Lung (tissue), 12 donors: ENCODE results near the gene TPR. TPM values are rescaled to one million over a fixed set of nuclear protein-coding genes. Genes with fewer than 3 reads are reported as not detected.

Experiments used
- ATAC-seq: fragments of 200-7000 bp; cut with Tn5 transposase; one replicate; pipeline ENCODE4 v1.9.1; 2020; ENCODE audit warnings: moderate number of reproducible peaks; ENCODE audit not compliant: insufficient read depth, low FRiP score
- DNase-seq, 3 donors: peaks; one replicate each; pipeline ENCODE4 v3.0.0-alpha.2; 2013 to 2017
- H3K27ac ChIP-seq, 2 donors: one replicate each; pipeline ENCODE4 v1.5.1; 2013; ENCODE audit warnings: mild to moderate bottlenecking in 2 of 2, moderate library complexity in 2 of 2, control low read depth in 1 of 2, inconsistent platforms in 1 of 2, low read depth in 1 of 2, low read length in 1 of 2
- H3K27me3 ChIP-seq, 3 donors: one replicate each; pipeline ENCODE4 v1.5.1; 2013; ENCODE audit warnings: low read length in 2 of 3; ENCODE audit not compliant: control insufficient read depth in 3 of 3, insufficient read depth in 3 of 3
- H3K36me3 ChIP-seq, 4 donors: one replicate each; pipeline ENCODE4 v1.5.1; 2013; ENCODE audit warnings: low read length in 4 of 4, mild to moderate bottlenecking in 1 of 4, moderate library complexity in 1 of 4; ENCODE audit not compliant: control insufficient read depth in 4 of 4, insufficient read depth in 4 of 4
- H3K4me1 ChIP-seq, 5 donors: one replicate each; pipeline ENCODE4 v1.5.1; 2013; ENCODE audit warnings: low read length in 5 of 5, mild to moderate bottlenecking in 2 of 5, moderate library complexity in 1 of 5; ENCODE audit not compliant: control insufficient read depth in 5 of 5, insufficient read depth in 5 of 5
- H3K4me3 ChIP-seq: one replicate; pipeline ENCODE4 v1.5.1; 2013; ENCODE audit warnings: mild to moderate bottlenecking, control low read depth, moderate library complexity
- H3K9ac ChIP-seq, 2 donors: one replicate each; pipeline ENCODE4 v1.5.1; 2013; ENCODE audit warnings: low read length in 2 of 2, control low read depth in 1 of 2; ENCODE audit not compliant: insufficient read depth in 1 of 2
- H3K9me3 ChIP-seq, 4 donors: one replicate each; pipeline ENCODE4 v1.5.1; 2013; ENCODE audit warnings: low read length in 3 of 4, mild to moderate bottlenecking in 1 of 4, moderate library complexity in 1 of 4; ENCODE audit not compliant: control insufficient read depth in 4 of 4, insufficient read depth in 3 of 4
- WGBS, 2 donors: extraction: QIAGEN DNeasy Blood & Tissue Kit; methylation state at CpG; one replicate each; pipeline ENCODE4 v1.1.7; 2013; 5-methylcytosine and 5-hydroxymethylcytosine counted together
- polyA plus RNA-seq, 2 donors: library from polyadenylated mRNA; stranded (reverse); fragments of 200-250 nt; gene quantifications; one replicate each; pipeline ENCODE4 v1.2.1, GENCODE V29; 2013
- total RNA-seq, 2 donors: library from RNA; depleted of rRNA in 1 of 2; stranded (reverse); fragments of >200 nt in 1 of 2; gene quantifications; one replicate each; pipeline ENCODE4 v1.2.1, GENCODE V29; 2014 to 2021
- TF ChIP-seq, protein P1 (sequence below): IDR thresholded peaks from 2 replicates; pipeline ENCODE4 v1.5.1; 2012; ENCODE audit warnings: mild to moderate bottlenecking; ENCODE audit errors: control extremely low read depth, extremely low read depth
- donor health status: control.
- donor health status: control.
- donor health status: Bipolar disorder and iron deficiency.
- donor health status: healthy.
- donor health status: DM: yes; HTN: yes; CAD: no.

TPR gene
- total and polyA plus RNA-seq, 4 donors = 19.3 to 128 (median 58.7) TPM

DNA sequence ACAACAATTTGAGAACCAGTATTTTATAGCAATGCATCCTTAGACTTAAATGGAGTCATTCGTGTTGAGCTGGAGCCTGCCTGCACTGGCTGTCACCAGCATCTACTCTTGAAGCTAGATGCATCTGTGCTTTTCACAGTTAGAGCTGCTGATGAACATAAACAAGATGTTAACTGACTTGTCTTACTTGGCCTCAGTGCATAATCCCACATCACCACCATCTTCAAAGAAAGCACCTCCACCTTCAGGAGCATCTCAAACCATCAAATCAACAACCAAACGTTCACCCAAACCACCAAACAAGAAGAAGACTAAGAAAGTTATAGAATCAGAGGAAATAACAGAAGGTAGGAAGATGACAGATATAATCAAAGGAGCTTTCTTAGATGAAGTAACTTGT lies 71.1 kb downstream of the TPR start:
- TF ChIP-seq, protein P1, sequence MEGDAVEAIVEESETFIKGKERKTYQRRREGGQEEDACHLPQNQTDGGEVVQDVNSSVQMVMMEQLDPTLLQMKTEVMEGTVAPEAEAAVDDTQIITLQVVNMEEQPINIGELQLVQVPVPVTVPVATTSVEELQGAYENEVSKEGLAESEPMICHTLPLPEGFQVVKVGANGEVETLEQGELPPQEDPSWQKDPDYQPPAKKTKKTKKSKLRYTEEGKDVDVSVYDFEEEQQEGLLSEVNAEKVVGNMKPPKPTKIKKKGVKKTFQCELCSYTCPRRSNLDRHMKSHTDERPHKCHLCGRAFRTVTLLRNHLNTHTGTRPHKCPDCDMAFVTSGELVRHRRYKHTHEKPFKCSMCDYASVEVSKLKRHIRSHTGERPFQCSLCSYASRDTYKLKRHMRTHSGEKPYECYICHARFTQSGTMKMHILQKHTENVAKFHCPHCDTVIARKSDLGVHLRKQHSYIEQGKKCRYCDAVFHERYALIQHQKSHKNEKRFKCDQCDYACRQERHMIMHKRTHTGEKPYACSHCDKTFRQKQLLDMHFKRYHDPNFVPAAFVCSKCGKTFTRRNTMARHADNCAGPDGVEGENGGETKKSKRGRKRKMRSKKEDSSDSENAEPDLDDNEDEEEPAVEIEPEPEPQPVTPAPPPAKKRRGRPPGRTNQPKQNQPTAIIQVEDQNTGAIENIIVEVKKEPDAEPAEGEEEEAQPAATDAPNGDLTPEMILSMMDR = no peak
- Histone ChIP-seq H3K27me3 (no peaks in the 10 kb centered on the region), H3K9me3 (no peaks in the 10 kb centered on the region)

DNA sequence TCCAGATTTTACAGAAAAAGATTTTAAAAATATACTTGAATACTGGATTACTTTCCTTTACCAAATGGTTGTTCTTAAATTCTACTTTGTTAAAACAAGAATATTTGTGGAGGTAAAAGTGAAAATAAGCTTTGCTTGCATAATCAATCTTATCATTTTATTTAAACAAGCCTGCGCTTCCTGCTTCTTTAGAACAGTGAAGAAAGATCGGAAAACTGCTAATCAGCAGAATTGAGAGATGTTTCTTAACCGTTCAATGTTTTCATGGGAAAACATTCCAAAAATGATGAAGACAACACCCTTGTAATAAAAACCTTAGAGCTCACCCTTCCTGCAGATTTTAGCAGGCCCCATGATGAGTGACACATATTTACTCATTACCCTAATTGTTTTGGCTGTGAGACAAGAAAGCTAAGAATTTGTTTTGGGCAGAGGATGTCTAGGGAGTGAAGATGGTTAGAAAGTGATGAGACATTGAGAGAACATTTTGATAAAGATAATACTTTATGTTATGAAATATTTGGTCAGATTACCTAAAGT lies 72.6 kb downstream of the TPR start:
- WGBS, 2 donors = 57 to 71% methylated on average over 3 of the region's 3 CpGs

More for the DNA sequence above, 71.1 kb downstream of the TPR start:
- H3K4me3 ChIP-seq = no peak overlapping the region
- WGBS, 2 donors = 78 to 81% methylated on average over 2 of the region's 2 CpGs
- DNase-seq = no peak
- no peak for ATAC-seq
- no peak overlapping the region for H3K27ac ChIP-seq
- peaks cover 0 to 4% (median 0%) of the 10 kb centered on the region in 5 donors for H3K4me1 ChIP-seq
- no peaks in the 10 kb centered on the region for H3K36me3 ChIP-seq
- H3K9ac ChIP-seq = no peak overlapping the region

DNA sequence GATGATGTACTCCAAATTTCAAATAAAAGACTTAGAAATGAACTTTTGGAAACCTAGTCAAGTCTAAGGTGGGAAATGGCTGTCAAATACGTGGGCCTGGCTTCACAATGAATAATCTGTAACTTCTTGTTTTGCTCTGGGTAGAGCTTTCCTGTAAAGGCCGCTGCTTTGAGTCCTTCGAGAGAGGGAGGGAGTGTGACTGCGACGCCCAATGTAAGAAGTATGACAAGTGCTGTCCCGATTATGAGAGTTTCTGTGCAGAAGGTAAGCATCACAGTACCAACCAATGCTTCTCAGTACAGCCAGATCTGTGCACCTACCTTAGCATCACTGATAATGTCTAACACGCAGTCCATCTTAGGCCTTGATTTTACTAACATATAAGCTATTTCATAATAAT lies 73.6 kb downstream of the TPR start:
- WGBS, 2 donors = 81 to 83% methylated on average over 7 of the region's 7 CpGs
- ATAC-seq = no peak
- no peaks in the 10 kb centered on the region for H3K27me3 ChIP-seq
- H3K4me1 ChIP-seq = peaks cover 0 to 2% (median 0%) of the 10 kb centered on the region in 5 donors
- no peak overlapping the region for H3K27ac ChIP-seq
- no peaks in the 10 kb centered on the region for H3K36me3 ChIP-seq
- no peak overlapping the region for H3K9ac ChIP-seq
- TF ChIP-seq, protein P1 = no peak
- no peak overlapping the region for H3K4me3 ChIP-seq
- DNase-seq = no peak
- H3K9me3 ChIP-seq = no peaks in the 10 kb centered on the region

More for the DNA sequence above, 72.6 kb downstream of the TPR start:
- Histone ChIP-seq H3K27me3 (no peaks in the 10 kb centered on the region), H3K36me3 (no peaks in the 10 kb centered on the region), H3K4me1 (peaks cover 0 to 4% (median 0%) of the 10 kb centered on the region in 5 donors), H3K9me3 (no peaks in the 10 kb centered on the region), H3K9ac (no peak overlapping the region), H3K27ac (no peak overlapping the region), H3K4me3 (no peak overlapping the region)
- TF ChIP-seq, protein P1 = no peak
- ATAC-seq = no peak
- no peak for DNase-seq

DNA sequence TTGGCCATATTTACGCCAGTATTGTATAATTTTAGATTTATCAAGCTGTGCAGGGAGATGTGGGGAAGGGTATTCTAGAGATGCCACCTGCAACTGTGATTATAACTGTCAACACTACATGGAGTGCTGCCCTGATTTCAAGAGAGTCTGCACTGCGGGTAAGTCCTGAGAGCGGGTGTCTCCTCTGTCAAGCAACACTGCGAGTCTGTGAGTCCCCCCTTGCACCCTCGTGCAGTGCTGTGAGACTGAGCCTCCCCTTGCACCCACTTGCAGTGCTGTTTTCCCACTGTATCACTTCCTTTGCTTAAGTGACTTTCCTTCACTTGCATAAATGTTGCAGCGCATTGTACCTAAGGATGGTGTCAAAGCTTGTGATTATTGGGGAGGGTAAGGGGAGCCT lies 75.0 kb downstream of the TPR start:
- Histone ChIP-seq H3K9me3 (no peaks in the 10 kb centered on the region), H3K4me3 (no peak overlapping the region), H3K27me3 (no peaks in the 10 kb centered on the region), H3K9ac (no peak overlapping the region), H3K36me3 (no peaks in the 10 kb centered on the region), H3K4me1 (no peaks in the 10 kb centered on the region), H3K27ac (no peak overlapping the region)
- no peak for DNase-seq
- TF ChIP-seq, protein P1 = no peak
- 89 to 91% methylated on average over 6 of the region's 6 CpGs for WGBS, 2 donors
- no peak for ATAC-seq
